HCT116 (cell line): ENCODE results near the gene ZNF516.

Experiments used
- CEBPB ChIP-seq: IDR thresholded peaks from 2 replicates; pipeline ENCODE4 v1.6.1; 2012; ENCODE audit warnings: low read depth
- CTCF ChIP-seq, 3 experiments: fragments of 200-600 bp in 1 of 3; sonication (generic) in 1 of 3; IDR thresholded peaks in 2 of 3; conservative IDR thresholded peaks in 1 of 3; 2 replicates each; pipeline ENCODE4 v1.5.1; 2012 to 2017; ENCODE audit warnings: low read depth in 2 of 3, low read length in 2 of 3, antibody characterized with exemption in 1 of 3, borderline replicate concordance in 1 of 3, control low read depth in 1 of 3, mild to moderate bottlenecking in 1 of 3, mixed read lengths in 1 of 3, mixed run types in 1 of 3, moderate library complexity in 1 of 3; ENCODE audit not compliant: insufficient read depth in 1 of 3
- EGR1 ChIP-seq: IDR thresholded peaks from 2 replicates; pipeline ENCODE4 v1.6.1; 2012; ENCODE audit warnings: low read depth
- MAX ChIP-seq: IDR thresholded peaks from 2 replicates; pipeline ENCODE4 v1.6.1; 2012
- POLR2A ChIP-seq: IDR thresholded peaks from 2 replicates; pipeline ENCODE4 v1.7.0; 2011; ENCODE audit warnings: borderline replicate concordance; ENCODE audit not compliant: insufficient read depth, insufficient read length; ENCODE audit errors: extremely low read depth
- YY1 ChIP-seq: IDR thresholded peaks from 2 replicates; pipeline ENCODE4 v1.6.1; 2011; ENCODE audit warnings: low read length, low read depth, moderate library complexity, mild to moderate bottlenecking; ENCODE audit not compliant: insufficient replicate concordance; ENCODE audit errors: extremely low read depth

- no peak for TF ChIP-seq EGR1
- no peak for TF ChIP-seq CTCF (IDR thresholded peaks at IDR 0.05 in 2 of 3, conservative IDR thresholded peaks at IDR 0.05 in 1 of 3; ENCODE audit: borderline replicate concordance in 1 of 3, insufficient read depth in 1 of 3, low read depth in 2 of 3, low read length in 2 of 3)
- no peak for TF ChIP-seq CEBPB
- no peak for TF ChIP-seq YY1
- no peak for TF ChIP-seq MAX
- no peak for TF ChIP-seq POLR2A
These were observed 32.7 kb downstream of the ZNF516 start for GRCh38 chr18:76462326-76462694.
